GM18517 (cell line): ENCODE measurements around the gene NDUFS6.
A peak's percentile ranks its signal among the peaks of the same experiment; 100 is the strongest.
"Not testable (repeated sequence)": the region's sequence is repeated elsewhere in the genome, so short reads cannot be mapped to it uniquely, and the experiment has no call there.

ENCODE experiments used
- ATAC-seq: cut with Tn5 transposase; IDR thresholded peaks from one replicate; pipeline ENCODE4 v1.9.1; 2021; ENCODE audit warnings: mild to moderate bottlenecking, moderate library complexity; ENCODE audit not compliant: unreplicated experiment

The NDUFS6 gene

DNA sequence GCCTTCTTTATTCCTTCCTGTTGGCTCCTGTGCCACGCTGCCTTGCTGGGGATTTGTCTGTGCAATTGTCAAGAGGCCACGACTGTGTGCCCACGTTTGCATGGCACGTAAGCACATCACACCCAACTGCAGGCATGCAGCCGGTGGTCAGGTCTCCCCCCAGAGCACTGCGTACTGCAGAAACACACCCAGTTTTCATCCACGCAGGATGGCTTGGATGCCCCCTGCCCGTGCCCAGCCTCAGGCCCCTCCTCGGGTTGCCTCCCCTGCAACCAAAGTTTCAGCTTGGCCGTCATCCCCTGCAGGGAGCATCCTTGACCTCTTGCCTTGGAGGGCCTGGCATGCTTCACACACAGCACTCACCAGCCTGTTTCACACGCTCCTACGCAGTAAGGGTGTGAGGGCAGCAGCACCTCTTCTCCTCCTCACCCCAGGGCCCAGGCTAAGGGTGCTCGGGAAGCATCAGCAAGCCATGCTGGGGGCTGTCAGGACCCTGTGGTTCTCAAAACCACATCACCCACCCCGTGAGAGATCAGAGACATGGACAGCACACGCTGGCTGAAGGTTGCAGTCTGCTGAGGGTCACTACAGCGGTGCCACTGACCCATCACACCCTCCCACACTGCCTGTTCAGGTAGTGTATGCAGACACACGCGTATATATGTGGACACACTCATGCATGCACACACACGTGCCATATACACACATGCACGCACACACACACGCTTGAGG lies 4.7 kb upstream of the NDUFS6 start:
- ATAC-seq = no peak

- no peak for ATAC-seq
Measured at GRCh38 chr5:1797103-1797800, 4.0 kb upstream of the NDUFS6 start.

GRCh38 chr5:1797855-1798254 lies 3.4 kb upstream of the NDUFS6 start:
- ATAC-seq = no peak

DNA sequence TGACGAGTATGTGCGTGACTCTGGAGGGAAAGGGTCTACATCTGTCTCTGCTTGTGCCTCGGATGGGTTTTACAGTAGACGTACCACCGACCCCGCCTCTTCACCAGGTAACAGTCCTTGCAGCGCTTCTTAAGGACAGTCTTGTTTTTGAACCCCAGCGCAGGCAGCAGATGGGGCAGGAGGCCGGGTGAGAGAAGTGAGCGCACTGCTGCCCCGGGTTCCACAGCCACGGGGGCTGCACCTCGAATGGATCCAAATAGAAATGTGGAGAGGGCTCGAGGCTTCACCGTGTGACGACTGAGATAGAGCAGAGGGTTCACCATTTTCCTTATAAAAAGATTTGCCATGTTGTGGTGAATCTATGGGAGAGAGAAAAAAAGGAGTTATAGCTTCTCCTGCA lies 2.6 kb upstream of the NDUFS6 start:
- ATAC-seq = not testable (repeated sequence)

GRCh38 chr5:1799110-1799601 lies 2.1 kb upstream of the NDUFS6 start:
- no peak for ATAC-seq

GRCh38 chr5:1799602-1800471 lies 1.4 kb upstream of the NDUFS6 start, which contains the start of gene MRPL36:
MRPL36 (minus strand) TSS chr5:1799837; CDS start chr5:1798935, 902 bp downstream.
- ATAC-seq = no peak

DNA sequence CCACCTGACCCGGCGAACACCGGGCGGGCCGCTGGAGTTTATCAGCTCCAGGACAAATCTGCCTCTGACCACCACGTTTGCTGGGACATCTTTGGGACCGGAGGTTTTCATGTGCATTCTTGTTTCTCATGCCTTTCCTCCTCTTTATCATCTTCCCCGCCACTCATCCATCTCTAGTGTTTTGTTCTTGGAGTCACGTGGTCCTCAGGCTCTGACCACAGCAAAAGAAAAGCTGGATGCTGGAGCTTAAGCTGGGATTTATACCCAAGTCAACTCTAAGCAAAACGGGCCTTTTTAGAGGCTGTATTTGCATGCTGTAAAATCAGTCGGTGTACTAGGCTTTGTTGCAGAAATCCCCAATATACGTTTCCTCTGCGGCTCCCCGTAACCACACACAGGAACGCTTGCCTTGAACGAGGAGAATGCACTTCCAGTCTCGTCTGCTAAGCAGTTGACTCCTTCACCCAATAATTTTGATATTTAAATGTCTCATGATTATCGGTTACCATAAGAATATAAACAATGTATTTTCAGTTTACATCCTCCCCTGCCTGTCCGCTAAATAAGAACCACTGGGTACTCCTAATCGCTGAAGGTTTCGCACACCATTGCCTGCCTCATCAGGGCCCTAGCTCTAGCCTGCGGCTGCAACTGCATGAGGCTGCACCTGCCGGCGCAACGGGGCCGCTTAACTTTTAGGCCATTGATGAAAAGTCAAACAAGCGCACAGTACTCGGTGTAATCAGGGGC lies 560 bp upstream of the NDUFS6 start:
- peak; percentile 47 for ATAC-seq

- ATAC-seq = no peak
Measured at GRCh38 chr5:1801967-1802295, 724 bp downstream of the NDUFS6 start.

DNA sequence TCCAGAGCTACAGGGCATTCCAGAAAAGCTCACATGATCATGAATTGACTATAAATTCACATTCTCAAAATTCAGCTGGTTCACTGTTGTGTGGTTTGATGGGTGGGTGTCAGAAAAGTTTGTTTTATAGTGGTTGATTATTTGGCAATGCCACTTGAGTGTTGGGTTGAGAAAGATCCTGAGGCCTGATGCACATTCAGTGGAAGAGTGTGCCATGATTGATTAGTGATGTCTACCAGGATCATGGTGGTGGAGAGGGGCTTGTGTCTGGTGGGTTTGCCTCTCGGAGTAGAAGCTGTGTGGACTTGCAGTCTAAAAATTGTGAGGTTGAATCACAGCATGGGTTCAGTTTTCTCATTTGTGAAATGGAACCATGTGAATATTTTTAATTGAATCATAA lies 2.0 kb downstream of the NDUFS6 start:
- ATAC-seq = no peak

DNA sequence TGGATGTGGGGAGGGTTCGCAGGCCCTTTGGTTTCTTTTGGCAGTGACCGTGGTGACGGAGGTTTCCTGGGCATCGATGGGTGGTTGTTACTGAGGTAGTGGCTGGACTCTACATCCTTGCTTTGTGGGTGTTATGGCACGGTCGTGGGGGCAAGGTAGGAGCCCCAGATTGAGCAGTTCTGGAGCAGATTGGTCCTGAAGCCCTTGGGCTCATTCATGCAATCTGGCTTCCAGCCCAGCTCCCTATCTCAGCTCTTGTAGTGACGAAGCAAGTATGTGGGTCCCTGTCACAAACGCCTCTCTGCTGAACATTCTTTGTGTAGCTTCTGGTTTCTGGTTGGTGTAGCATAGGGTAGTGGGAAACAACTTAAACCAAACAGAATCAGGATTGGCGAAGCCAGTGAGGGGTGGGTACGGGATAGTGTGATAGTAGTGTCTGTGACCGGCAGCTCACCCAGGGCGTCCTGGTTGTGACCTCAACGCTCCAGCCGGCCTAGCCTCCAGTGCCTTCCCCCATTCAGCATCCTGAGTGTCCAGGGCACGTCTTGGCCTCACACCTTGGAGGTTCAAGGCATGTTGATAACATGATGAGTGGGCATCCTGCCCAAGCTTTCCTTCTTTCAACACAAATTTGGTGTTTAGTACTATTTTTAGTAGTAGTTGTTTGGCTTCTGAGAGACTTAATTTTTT lies 2.9 kb downstream of the NDUFS6 start:
- ATAC-seq = no peak

GRCh38 chr5:1805326-1805725 lies 4.1 kb downstream of the NDUFS6 start:
- ATAC-seq = no peak

DNA sequence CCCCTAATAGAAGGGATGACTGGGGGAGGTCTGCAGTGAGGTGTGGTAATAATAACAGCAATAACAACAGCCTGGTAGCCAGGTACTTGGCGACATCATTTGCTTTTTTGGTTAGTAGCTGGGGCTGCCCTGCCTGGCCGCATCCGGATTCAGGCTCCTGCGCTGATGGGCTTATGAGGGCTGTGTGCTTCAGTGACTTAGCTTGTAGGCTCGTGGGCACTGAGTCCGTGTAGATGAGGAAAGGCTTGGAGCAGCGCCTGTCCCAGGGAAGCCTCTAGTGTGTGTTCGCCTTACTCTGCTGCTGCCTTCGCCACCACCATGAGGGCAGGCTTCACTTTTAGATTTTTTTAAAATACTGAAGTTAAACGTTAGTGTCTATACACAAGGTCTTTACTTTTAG lies 4.5 kb downstream of the NDUFS6 start:
- no peak for ATAC-seq

DNA sequence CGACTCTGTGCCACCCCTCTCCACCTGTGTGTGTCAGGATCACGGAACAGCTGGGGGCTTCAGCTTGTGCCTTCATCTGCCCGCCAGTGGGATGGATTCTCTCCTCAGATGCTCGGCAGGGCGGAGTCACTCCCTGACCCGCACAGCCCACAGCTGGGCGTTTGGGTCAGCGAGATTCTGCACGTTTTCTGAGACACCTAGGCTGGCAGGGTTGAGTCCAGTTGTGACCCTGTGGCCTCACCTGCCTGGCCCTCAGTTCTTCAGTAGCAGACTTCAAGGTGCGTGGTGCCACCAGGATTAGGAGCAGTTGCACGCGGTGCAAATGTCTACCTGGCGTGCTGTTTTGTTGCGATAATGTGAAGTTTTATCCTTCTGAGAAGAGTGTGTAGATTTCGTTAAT lies 5.0 kb downstream of the NDUFS6 start:
- ATAC-seq = no peak

DNA sequence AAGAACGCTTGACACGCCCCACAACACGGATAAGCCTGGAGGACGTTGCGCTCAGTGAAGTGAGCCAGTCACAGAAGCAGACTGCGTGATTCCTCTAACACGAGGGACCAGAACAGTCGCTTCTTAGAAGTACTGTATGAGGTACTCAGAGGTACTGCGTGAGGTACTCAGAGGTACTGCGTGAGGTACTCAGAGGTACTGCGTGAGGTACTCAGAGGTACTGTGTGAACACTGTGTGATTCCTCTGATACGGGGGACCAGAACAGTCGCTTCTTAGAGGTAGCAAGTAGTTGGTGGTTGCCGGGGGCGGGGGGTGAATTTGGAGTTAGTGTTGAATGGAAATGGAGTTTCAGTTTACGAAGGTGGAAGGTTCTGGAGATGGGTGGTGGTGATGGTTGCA lies 5.8 kb downstream of the NDUFS6 start:
- ATAC-seq = no peak

DNA sequence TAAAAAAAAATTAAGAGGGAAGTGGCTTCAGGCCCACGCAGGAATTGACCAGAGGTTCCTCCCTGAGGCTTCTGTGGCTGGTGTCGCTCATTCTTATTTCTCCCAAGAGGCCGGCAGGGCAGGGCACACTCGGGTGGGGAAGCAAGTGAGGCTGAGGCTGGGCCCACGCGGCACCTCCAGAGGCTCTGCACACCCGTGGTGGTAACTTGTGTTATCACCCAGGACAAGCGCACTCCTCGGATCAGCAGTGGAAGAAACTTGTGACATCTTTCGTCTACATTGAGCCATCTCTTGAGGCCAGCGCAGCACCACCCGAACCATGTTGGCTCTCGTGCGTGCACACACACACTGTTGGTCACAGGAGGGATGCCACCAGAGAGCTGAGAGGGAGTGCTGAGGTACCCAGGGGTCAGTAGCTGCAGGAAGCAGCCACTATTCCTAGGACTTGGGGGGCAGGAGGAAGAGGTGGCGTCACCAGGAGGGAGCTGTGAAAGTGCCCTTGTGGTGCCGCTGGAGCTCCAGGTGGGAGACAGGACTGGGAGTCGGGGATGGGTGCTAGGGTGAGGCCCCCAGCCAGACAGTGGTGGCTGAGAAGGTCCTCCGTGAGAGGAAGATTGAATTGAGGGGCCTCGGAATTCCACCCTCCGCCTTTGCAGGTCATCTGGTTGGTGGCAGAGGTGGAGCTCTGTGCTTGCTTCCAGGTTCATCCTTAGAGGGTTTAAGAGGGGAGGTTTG lies 6.4 kb downstream of the NDUFS6 start:
- ATAC-seq = no peak

- ATAC-seq = no peak
Measured at GRCh38 chr5:1808439-1808838, 7.2 kb downstream of the NDUFS6 start.

- ATAC-seq = no peak
Measured at GRCh38 chr5:1809416-1810035, 8.3 kb downstream of the NDUFS6 start.

GRCh38 chr5:1810581-1811101 lies 9.4 kb downstream of the NDUFS6 start:
- no peak for ATAC-seq
